HG02571 (cell line): ENCODE results near the gene DNM3.

Experiments used
- ATAC-seq: cut with Tn5 transposase; IDR thresholded peaks from one replicate; pipeline ENCODE4 v1.9.1; 2021; ENCODE audit warnings: mild to moderate bottlenecking, moderate library complexity; ENCODE audit not compliant: unreplicated experiment

Gene DNM3

GRCh38 chr1:172268237-172268636 lies 426.9 kb downstream of the DNM3 start:
- ATAC-seq = no peak

- no peak for ATAC-seq
Measured at GRCh38 chr1:172269084-172269483, 427.8 kb downstream of the DNM3 start.

- no peak for ATAC-seq
Measured at GRCh38 chr1:172269644-172270043, 428.3 kb downstream of the DNM3 start.

- ATAC-seq = no peak
Measured at GRCh38 chr1:172270605-172271004, 429.3 kb downstream of the DNM3 start.

GRCh38 chr1:172272087-172272486 lies 430.8 kb downstream of the DNM3 start:
- no peak for ATAC-seq

GRCh38 chr1:172273647-172274396 lies 432.5 kb downstream of the DNM3 start:
- ATAC-seq = no peak

- no peak for ATAC-seq
Measured at GRCh38 chr1:172275478-172275877, 434.2 kb downstream of the DNM3 start.

GRCh38 chr1:172276120-172276818 lies 435.0 kb downstream of the DNM3 start:
- ATAC-seq = no peak

GRCh38 chr1:172277275-172277674 lies 436.0 kb downstream of the DNM3 start:
- no peak for ATAC-seq

GRCh38 chr1:172277989-172278388 lies 436.7 kb downstream of the DNM3 start:
- no peak for ATAC-seq

- no peak for ATAC-seq
Measured at GRCh38 chr1:172278478-172278877, 437.2 kb downstream of the DNM3 start.

GRCh38 chr1:172279939-172280636 lies 438.8 kb downstream of the DNM3 start:
- no peak for ATAC-seq

- no peak for ATAC-seq
Measured at GRCh38 chr1:172283766-172284165, 442.5 kb downstream of the DNM3 start.

GRCh38 chr1:172286629-172287076 lies 445.4 kb downstream of the DNM3 start:
- no peak for ATAC-seq

- ATAC-seq = no peak
Measured at GRCh38 chr1:172287208-172287607, 445.9 kb downstream of the DNM3 start.

GRCh38 chr1:172288581-172288980 lies 447.3 kb downstream of the DNM3 start:
- ATAC-seq = no peak

- no peak for ATAC-seq
Measured at GRCh38 chr1:172289448-172289847, 448.1 kb downstream of the DNM3 start.

GRCh38 chr1:172292840-172293239 lies 451.5 kb downstream of the DNM3 start:
- ATAC-seq = no peak

- no peak for ATAC-seq
Measured at GRCh38 chr1:172293429-172293828, 452.1 kb downstream of the DNM3 start.

GRCh38 chr1:172298141-172298540 lies 456.8 kb downstream of the DNM3 start:
- no peak for ATAC-seq

GRCh38 chr1:172298911-172299310 lies 457.6 kb downstream of the DNM3 start:
- no peak for ATAC-seq

GRCh38 chr1:172299515-172299914 lies 458.2 kb downstream of the DNM3 start:
- no peak for ATAC-seq
